Activated T-helper 1 cell treated with Interleukin-2 at 50 U/mL for 16 hours (primary cell): Measurements from ENCODE around the gene MR1.

ENCODE experiments used
- DNase-seq: peaks from one replicate; pipeline ENCODE4 v3.0.0-alpha.2; 2020; ENCODE audit warnings: low read depth

The MR1 gene

DNA sequence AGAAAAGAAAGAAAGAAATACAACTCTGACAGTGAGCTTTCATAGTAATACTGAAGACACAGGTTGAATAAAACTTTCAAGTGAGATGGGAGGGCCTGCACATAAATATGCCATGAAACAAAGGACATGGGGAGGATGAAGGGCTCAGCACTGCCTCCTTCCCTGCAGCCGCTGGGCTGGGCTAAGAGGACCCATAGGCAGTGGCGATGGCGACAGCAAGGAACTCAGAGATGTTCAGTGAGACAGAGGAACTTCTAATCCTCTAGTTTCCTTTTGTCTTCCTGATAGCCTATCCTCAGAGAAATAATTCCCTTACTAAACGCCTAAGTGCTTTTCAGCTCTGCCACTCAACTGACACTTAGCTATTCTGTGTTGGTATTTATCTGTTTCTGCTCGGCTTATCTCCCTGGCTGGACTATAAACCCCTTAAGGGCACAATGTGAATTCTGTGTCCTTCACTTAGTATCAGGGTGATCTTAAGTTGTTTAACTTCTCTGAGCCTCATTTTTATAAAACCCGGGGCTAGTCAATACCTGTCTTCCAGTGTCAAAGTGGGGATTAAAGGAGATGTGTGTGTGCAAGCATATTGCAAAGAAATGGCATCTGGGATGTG lies 30.3 kb downstream of the MR1 start:
- DNase-seq: no peak

DNA sequence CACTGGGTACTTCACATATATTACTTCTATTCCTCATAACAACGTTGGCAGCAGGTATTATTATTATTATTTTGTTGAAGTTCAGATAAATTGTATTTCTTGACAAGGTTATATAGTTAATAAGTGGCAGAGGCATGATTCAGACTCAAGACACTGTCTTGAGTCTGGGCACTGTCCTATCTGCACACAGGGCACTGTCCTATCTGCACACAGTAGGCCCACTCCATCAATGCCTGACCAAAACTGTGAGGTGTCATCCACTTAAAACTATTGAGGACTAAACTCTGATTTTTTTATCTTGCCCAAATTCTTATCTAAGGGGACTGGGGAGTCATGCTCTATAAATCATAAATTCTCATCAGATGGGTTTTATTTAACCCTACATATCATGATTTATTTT lies 30.9 kb downstream of the MR1 start:
- DNase-seq: no peak

- no peak for DNase-seq
Observed at GRCh38 chr1:181073638-181074037, 39.9 kb downstream of the MR1 start.

- no peak for DNase-seq
Observed at GRCh38 chr1:181075766-181076350, 42.1 kb downstream of the MR1 start.

DNA sequence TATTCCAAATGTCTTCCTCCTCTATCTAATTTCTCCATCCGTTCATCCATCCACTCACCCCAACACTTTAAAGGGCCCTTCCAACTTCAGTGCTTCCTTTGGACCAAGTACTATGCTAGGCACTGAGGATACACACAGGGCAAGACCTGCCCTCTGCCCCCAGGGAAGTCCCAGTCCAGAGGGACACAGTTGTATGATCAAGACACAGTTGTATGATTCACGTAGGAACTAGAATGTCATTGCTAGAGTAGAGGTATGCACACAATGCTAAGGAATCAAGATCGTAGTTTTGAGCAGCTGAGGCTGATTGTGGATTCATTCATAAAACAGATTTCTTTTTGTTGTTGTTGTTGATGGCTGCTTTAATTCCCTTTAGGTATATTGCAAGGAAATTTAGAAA lies 43.1 kb downstream of the MR1 start:
- no peak for DNase-seq

DNA sequence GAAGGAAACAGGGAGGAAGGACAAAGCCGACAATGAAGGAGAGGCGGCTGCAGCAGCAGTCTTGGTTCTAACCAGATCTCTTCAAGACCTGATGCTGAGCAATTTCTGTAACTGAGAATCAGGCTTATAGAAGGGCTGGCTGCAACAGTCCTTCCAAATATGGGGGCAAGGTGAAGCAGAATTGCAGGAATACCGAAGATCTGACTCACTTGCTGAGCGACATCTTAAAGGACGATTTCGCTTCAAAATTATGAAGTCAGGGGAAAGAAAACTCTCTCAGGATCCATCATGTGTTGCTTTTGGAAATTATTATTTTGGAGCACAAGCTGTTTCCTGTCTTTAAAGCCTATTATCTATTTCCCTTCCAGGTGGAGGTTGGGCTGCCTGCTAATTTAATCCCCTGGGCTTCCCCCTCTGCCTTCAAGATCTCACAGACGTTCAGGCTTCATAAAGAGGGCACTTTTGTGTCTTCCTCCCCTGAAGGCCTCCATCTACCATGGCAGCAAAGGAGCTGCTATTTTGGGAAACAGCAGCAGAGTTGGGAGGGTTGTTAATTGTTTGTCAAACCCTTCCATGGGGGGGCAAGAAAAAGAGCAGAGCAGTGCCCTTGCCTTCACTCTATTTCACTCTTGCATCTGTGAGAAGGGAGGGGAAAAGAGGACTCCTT lies 43.9 kb downstream of the MR1 start:
- DNase-seq: no peak

DNA sequence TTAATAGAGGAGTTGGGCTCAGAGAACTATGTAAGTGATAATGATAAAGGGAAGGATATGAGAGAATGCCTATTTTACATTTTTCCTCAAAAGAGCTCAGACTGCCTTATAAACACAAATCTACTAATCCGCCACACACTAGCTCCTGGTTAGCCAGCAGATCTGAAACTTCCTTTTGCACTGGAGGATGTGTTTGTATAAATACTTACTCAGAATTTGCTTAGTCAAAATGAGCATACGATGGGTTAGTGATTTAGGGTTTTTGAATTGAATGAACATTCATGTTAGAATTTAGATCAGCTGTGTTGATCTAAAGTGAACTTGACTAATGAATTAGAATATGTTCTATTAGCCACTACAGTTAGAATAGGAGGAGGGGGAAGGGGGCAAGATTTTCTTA lies 45.6 kb downstream of the MR1 start:
- no peak for DNase-seq

DNA sequence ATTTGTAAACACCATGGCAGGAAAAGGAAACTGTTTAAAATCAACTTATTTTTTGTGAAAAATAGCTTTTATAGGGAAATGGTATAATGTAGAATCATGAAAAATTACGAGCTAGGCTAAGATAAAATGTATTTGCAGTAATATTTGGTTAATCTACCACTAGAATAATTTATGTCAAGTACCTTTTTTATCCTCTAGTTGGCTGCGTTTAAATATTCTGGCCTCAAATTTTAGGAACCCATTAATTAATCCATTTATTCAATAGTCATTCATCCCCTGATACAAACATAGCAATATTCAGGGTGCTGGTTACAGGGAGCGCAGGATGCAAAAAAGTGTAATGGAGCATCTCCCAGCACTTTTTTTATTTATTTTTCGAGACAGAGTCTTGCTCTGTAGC lies 46.1 kb downstream of the MR1 start:
- no peak for DNase-seq

DNA sequence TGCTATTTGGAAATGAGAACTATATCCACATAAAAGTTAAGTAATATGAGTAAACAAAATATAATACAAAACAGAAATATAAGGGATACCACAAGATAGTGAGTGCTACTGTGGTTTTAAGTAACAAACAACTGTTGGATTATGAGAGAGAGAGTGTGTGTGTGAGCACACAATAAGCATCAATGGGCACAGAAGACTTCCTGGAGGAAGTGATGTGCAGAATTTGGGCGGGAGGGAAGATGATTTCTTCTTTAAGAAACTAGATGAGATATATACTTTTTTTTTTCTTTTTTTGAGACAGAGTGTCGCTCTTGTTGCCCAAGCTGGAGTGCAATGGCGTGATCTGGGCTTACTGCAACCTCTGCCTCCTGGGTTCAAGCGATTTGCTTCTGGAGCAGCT lies 46.8 kb downstream of the MR1 start:
- no peak for DNase-seq

GRCh38 chr1:181081395-181081794 lies 47.6 kb downstream of the MR1 start:
- no peak for DNase-seq

GRCh38 chr1:181083842-181084605 lies 50.2 kb downstream of the MR1 start:
- peak; percentile 40 for DNase-seq

- no peak for DNase-seq
Observed at GRCh38 chr1:181084606-181084969, 50.8 kb downstream of the MR1 start.

GRCh38 chr1:181086091-181086490 lies 52.3 kb downstream of the MR1 start:
- no peak for DNase-seq

- DNase-seq: no peak
Observed at GRCh38 chr1:181086926-181087325, 53.1 kb downstream of the MR1 start.

- no peak for DNase-seq
Observed at GRCh38 chr1:181087400-181087901, 53.7 kb downstream of the MR1 start.

GRCh38 chr1:181088079-181089016 lies 54.6 kb downstream of the MR1 start, which contains the start of gene IER5:
Gene IER5, plus strand, starts transcription at chr1:181088700. Its CDS starts 203 bp downstream, at chr1:181088903.
- DNase-seq: peak; percentile 91

- peak; percentile 11 for DNase-seq
Observed at GRCh38 chr1:181089017-181089675, 55.4 kb downstream of the MR1 start.

DNA sequence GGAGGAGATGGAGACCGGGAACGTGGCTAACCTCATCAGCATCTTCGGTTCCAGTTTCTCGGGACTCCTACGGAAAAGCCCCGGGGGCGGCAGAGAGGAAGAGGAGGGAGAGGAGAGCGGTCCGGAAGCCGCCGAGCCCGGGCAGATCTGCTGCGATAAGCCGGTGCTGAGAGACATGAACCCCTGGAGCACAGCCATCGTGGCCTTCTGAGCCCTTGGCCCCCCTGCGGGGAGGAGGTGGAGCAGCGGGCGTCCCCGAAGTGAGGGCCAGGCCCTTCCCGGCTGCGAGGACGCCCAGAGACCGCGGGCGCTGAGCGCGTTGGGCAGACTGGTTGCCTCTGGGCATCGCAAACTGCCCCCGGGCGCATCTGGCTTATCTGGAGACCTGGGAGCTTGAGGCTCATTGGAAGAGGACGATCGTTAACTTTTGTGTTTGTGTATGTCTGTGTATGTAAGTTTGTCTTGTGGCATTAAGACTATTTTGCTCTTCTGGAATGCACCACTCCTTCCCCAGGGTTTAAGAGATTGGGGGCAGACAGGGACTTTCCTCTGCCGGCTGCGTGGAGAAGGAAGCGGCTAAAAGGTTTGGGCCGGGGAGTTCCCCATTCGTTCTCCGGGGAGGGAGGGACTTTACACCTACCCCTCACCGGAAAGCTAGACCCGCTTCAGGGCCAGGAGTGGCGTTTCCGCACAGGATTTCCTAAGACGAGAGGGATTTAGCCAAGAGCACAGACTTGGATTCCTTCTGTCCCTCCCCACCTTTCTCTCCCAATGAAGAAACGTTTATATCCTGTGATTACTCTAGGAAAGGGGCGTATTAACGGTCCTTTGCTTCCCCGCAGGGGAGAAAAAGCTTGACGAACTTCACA lies 56.1 kb downstream of the MR1 start:
- peak; percentile 58 for DNase-seq

DNA sequence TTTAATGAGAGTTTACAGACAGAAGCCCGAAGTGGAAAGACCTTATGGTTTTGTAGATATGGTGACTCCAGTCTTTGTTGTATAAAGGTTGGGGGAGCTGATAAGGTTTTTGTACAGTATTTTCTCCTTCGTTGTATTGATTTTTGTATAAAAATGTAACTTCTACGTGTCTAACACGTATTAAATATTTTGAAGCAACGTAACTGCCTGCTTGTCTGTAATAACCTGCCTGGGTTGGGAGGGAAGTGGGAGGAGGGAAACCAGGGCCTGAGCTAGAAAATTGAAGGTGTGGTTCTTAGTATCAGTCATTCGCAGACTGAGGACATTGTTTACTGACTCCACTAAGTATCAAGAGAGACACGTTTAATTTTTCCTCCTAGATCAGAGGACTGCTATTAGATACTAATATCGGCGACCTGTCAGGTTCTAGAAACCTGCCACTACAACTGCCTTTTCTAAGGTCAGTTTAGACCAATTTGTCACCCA lies 56.9 kb downstream of the MR1 start:
- DNase-seq: no peak
